Pancreas (tissue), 10 donors: Measurements from ENCODE around the gene TUBA1A. TPM values are rescaled to one million over a fixed set of nuclear protein-coding genes. Genes with fewer than 3 reads are reported as not detected.

Experiments used
- ATAC-seq, 4 donors: fragments of 200-7000 bp; cut with Tn5 transposase; one replicate each; pipeline versions ENCODE4 v1.8.0 to v1.9.1; 2020; ENCODE audit warnings: mild to moderate bottlenecking in 4 of 4, moderate library complexity in 4 of 4
- DNase-seq, 6 donors: peaks; one replicate each; pipeline ENCODE4 v3.0.0-alpha.2; 2020
- FAIRE-seq: peaks from 2 replicates; lab custom pipeline; 2012; peaks lifted over from hg19 to GRCh38; lab: Jason Lieb, UNC
- H3K27ac ChIP-seq, 4 donors: fragments of 200-600 bp; sonication (generic); 1 replicate in 3 of 4; 2 replicates in 1 of 4; pipeline versions ENCODE4 v1.5.0 to v1.8.0; 2020
- H3K27me3 ChIP-seq, 4 donors: fragments of 200-600 bp; one replicate each; pipeline ENCODE4 v1.8.0; 2021
- H3K36me3 ChIP-seq, 3 donors: fragments of 200-600 bp; sonication (generic) in 1 of 3; one replicate each; pipeline versions ENCODE4 v1.5.0 to v1.8.0; 2020 to 2021
- H3K4me1 ChIP-seq, 3 donors: fragments of 200-600 bp; one replicate each; pipeline ENCODE4 v1.8.0; 2021
- H3K4me3 ChIP-seq, 4 donors: fragments of 200-600 bp; sonication (generic) in 2 of 4; one replicate each; pipeline versions ENCODE4 v1.5.0 to v1.8.0; 2020 to 2021
- H3K9me3 ChIP-seq, 4 donors: fragments of 200-600 bp; one replicate each; pipeline ENCODE4 v1.8.0; 2021
- WGBS, 2 donors: extraction: QIAGEN DNeasy Blood & Tissue Kit; methylation state at CpG; one replicate each; pipeline ENCODE4 v1.1.7; 2013; 5-methylcytosine and 5-hydroxymethylcytosine counted together
- intact Hi-C, 3 donors: fragments of 100-400 bp; cut with DNase I; formaldehyde crosslinking; loops; one replicate each; pipeline versions ENCODE4 v1.11.1 to v1.14.2; 2022
- polyA plus RNA-seq, 2 donors: library from polyadenylated mRNA; stranded (reverse); fragments of 200-250 nt; gene quantifications; one replicate each; pipeline ENCODE4 v1.2.3, GENCODE V29; 2013
- total RNA-seq, 6 donors: library from RNA; stranded (reverse); fragmentation: NEBNext Ultra II Directional in 4 of 6; extraction: Animal tissue kit (Norgen Biotek cat#: 25700) in 4 of 6; gene quantifications; one replicate each; pipeline versions ENCODE4 v1.2.1 to v1.2.4, GENCODE V29; 2021 to 2023
- TF ChIP-seq, protein P1 (sequence below), 4 donors: fragments of 200-600 bp; sonication (generic) in 3 of 4; IDR thresholded peaks; one replicate each; pipeline versions ENCODE4 v1.5.0 to v1.8.0; 2021; ENCODE audit warnings: antibody characterized with exemption in 4 of 4
- donor health status: healthy with polysubstance abuse.
- donor health status: DM: no; HTN: no; CAD: no; lungs with moderate emphysema.
- donor health status: DM: no; HTN: no; CAD: no.
- donor health status: control.
- donor health status: control.
- donor health status: Bipolar disorder and iron deficiency.
- donor health status: DM: yes; HTN: yes; CAD: no.
- donor health status: DM: no; HTN: no; CAD: no.
- donor health status: DM: no; HTN: no; CAD: no.
- donor health status: DM: yes; HTN: yes; CAD: no.

TUBA1A gene
- total and polyA plus RNA-seq, 8 donors: 9.1 to 93.8 (median 28.3) TPM

GRCh38 chr12:49154221-49154620, 34.7 kb downstream of the TUBA1A start:
- Histone ChIP-seq H3K36me3 (no peaks in the 10 kb centered on the region), H3K27me3 (no peaks in the 10 kb centered on the region), H3K9me3 (no peaks in the 10 kb centered on the region), H3K4me3 (no peak overlapping the region), H3K4me1 (no peaks in the 10 kb centered on the region), H3K27ac (no peak overlapping the region)
- DNase-seq (no peak), ATAC-seq (no peak), FAIRE-seq (no peak)
- intact Hi-C loops: no loop called here
- 69 to 81% methylated on average over 3 of the region's 3 CpGs for WGBS, 2 donors
- TF ChIP-seq, protein P1, sequence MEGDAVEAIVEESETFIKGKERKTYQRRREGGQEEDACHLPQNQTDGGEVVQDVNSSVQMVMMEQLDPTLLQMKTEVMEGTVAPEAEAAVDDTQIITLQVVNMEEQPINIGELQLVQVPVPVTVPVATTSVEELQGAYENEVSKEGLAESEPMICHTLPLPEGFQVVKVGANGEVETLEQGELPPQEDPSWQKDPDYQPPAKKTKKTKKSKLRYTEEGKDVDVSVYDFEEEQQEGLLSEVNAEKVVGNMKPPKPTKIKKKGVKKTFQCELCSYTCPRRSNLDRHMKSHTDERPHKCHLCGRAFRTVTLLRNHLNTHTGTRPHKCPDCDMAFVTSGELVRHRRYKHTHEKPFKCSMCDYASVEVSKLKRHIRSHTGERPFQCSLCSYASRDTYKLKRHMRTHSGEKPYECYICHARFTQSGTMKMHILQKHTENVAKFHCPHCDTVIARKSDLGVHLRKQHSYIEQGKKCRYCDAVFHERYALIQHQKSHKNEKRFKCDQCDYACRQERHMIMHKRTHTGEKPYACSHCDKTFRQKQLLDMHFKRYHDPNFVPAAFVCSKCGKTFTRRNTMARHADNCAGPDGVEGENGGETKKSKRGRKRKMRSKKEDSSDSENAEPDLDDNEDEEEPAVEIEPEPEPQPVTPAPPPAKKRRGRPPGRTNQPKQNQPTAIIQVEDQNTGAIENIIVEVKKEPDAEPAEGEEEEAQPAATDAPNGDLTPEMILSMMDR (IDR thresholded peaks at IDR 0.05): no peak

- intact Hi-C loops: no loop called here
Measured at GRCh38 chr12:49147384-49147783, 41.5 kb downstream of the TUBA1A start.

GRCh38 chr12:49146406-49146805, 42.5 kb downstream of the TUBA1A start:
- intact Hi-C loops: no loop called here
- DNase-seq (no peak), ATAC-seq (no peak), FAIRE-seq (no peak)
- H3K27ac ChIP-seq: no peak overlapping the region
- no peak overlapping the region for H3K4me3 ChIP-seq
- TF ChIP-seq, protein P1 (IDR thresholded peaks at IDR 0.05): no peak
- 94 to 100% methylated on average over 1 of the region's 1 CpG for WGBS, 2 donors
- H3K36me3 ChIP-seq: no peaks in the 10 kb centered on the region
- H3K27me3 ChIP-seq: no peaks in the 10 kb centered on the region
- H3K4me1 ChIP-seq: no peaks in the 10 kb centered on the region
- H3K9me3 ChIP-seq: no peaks in the 10 kb centered on the region

More at GRCh38 chr12:49147384-49147783, 41.5 kb downstream of the TUBA1A start:
- FAIRE-seq (no peak), DNase-seq (no peak), ATAC-seq (no peak)
- no peaks in the 10 kb centered on the region for H3K4me1 ChIP-seq
- no peaks in the 10 kb centered on the region for H3K36me3 ChIP-seq
- no peaks in the 10 kb centered on the region for H3K27me3 ChIP-seq
- no peak overlapping the region for H3K27ac ChIP-seq
- TF ChIP-seq, protein P1 (IDR thresholded peaks at IDR 0.05): no peak
- H3K4me3 ChIP-seq: no peak overlapping the region
- no peaks in the 10 kb centered on the region for H3K9me3 ChIP-seq
- WGBS, 2 donors: 84 to 95% methylated on average over 2 of the region's 2 CpGs

GRCh38 chr12:49144384-49144783, 44.5 kb downstream of the TUBA1A start:
- Histone ChIP-seq H3K27ac (no peak overlapping the region), H3K4me1 (no peaks in the 10 kb centered on the region), H3K36me3 (no peaks in the 10 kb centered on the region), H3K27me3 (no peaks in the 10 kb centered on the region), H3K4me3 (no peak overlapping the region), H3K9me3 (no peaks in the 10 kb centered on the region)
- DNase-seq (no peak), FAIRE-seq (no peak), ATAC-seq (no peak)
- WGBS, 2 donors: 73 to 81% methylated on average over 2 of the region's 2 CpGs
- TF ChIP-seq, protein P1 (IDR thresholded peaks at IDR 0.05): no peak
- intact Hi-C loops: no loop called here

GRCh38 chr12:49138999-49139398, 49.9 kb downstream of the TUBA1A start:
- no peak for ATAC-seq
- no peak for FAIRE-seq
- Histone ChIP-seq H3K4me3 (no peak overlapping the region), H3K4me1 (no peaks in the 10 kb centered on the region), H3K9me3 (no peaks in the 10 kb centered on the region), H3K27ac (no peak overlapping the region), H3K27me3 (no peaks in the 10 kb centered on the region), H3K36me3 (no peaks in the 10 kb centered on the region)
- intact Hi-C loops: no loop called here
- no peak for DNase-seq
- TF ChIP-seq, protein P1 (IDR thresholded peaks at IDR 0.05): no peak
- 64 to 80% methylated on average over 2 of the region's 2 CpGs for whole genome bisulfite sequencing, 2 donors
